ENCODE results near the gene ZNF217.
A peak's percentile ranks its signal among the peaks of the same experiment; 100 is the strongest.
"Not testable (repeated sequence)": the region's sequence is repeated elsewhere in the genome, so short reads cannot be mapped to it uniquely, and the experiment has no call there.

ZNF217 gene

GRCh38 chr20:53622247-53623133, 28.9 kb upstream of the ZNF217 start:
- DNase-seq (ENCODE audit: low read depth) = no peak

- peak; percentile 83 for DNase-seq (ENCODE audit: low read depth)
Observed at GRCh38 chr20:53621482-53622246, 28.0 kb upstream of the ZNF217 start.

GRCh38 chr20:53618490-53619000, 24.9 kb upstream of the ZNF217 start:
- DNase-seq (ENCODE audit: low read depth) = not testable (repeated sequence)

- DNase-seq (ENCODE audit: low read depth) = no peak
Observed at GRCh38 chr20:53617791-53618489, 24.3 kb upstream of the ZNF217 start.

- DNase-seq (ENCODE audit: low read depth) = not testable (repeated sequence)
Observed at GRCh38 chr20:53616489-53616888, 22.9 kb upstream of the ZNF217 start.

GRCh38 chr20:53613748-53614147, 20.1 kb upstream of the ZNF217 start:
- DNase-seq (ENCODE audit: low read depth) = no peak

- not testable (repeated sequence) for DNase-seq (ENCODE audit: low read depth)
Observed at GRCh38 chr20:53612289-53612688, 18.6 kb upstream of the ZNF217 start.

GRCh38 chr20:53611449-53611894, 17.8 kb upstream of the ZNF217 start:
- peak; percentile 85 for DNase-seq (ENCODE audit: low read depth)

- no peak for DNase-seq (ENCODE audit: low read depth)
Observed at GRCh38 chr20:53609491-53610445, 16.1 kb upstream of the ZNF217 start.

- no peak for DNase-seq (ENCODE audit: low read depth)
Observed at GRCh38 chr20:53608456-53609452, 15.1 kb upstream of the ZNF217 start.

GRCh38 chr20:53608071-53608455, 14.4 kb upstream of the ZNF217 start:
- no peak for DNase-seq (ENCODE audit: low read depth)

- DNase-seq (ENCODE audit: low read depth) = peak; percentile 79
Observed at GRCh38 chr20:53606364-53606985, 12.8 kb upstream of the ZNF217 start.

GRCh38 chr20:53605401-53605800, 11.8 kb upstream of the ZNF217 start:
- not testable (repeated sequence) for DNase-seq (ENCODE audit: low read depth)

- not testable (repeated sequence) for DNase-seq (ENCODE audit: low read depth)
Observed at GRCh38 chr20:53604846-53605245, 11.2 kb upstream of the ZNF217 start.

- no peak for DNase-seq (ENCODE audit: low read depth)
Observed at GRCh38 chr20:53602661-53603060, 9.0 kb upstream of the ZNF217 start.

- DNase-seq (ENCODE audit: low read depth) = no peak
Observed at GRCh38 chr20:53599910-53600632, 6.4 kb upstream of the ZNF217 start.

GRCh38 chr20:53599378-53599777, 5.7 kb upstream of the ZNF217 start:
- no peak for DNase-seq (ENCODE audit: low read depth)

GRCh38 chr20:53599044-53599362, 5.4 kb upstream of the ZNF217 start:
- no peak for DNase-seq (ENCODE audit: low read depth)

Measured in stromal cell of bone marrow (primary cell).